ENCODE data around the gene BCKDHA.

DNA sequence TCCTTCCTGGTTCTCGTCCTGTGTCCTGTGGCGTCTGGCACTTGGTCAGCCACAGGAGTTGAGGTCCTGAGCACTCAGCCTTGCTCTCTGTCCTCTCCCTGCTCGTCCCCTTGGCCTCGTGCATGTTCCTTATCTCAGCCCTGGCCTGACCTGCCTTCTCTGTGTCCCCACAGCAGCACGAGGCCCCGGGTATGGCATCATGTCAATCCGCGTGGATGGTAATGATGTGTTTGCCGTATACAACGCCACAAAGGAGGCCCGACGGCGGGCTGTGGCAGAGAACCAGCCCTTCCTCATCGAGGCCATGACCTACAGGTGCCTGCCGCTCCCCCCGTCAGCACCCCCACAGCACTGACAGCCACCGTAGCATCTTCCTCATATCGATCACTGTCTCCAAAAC lies 24.8 kb downstream of the BCKDHA start:
- TF ChIP-seq, protein P1, sequence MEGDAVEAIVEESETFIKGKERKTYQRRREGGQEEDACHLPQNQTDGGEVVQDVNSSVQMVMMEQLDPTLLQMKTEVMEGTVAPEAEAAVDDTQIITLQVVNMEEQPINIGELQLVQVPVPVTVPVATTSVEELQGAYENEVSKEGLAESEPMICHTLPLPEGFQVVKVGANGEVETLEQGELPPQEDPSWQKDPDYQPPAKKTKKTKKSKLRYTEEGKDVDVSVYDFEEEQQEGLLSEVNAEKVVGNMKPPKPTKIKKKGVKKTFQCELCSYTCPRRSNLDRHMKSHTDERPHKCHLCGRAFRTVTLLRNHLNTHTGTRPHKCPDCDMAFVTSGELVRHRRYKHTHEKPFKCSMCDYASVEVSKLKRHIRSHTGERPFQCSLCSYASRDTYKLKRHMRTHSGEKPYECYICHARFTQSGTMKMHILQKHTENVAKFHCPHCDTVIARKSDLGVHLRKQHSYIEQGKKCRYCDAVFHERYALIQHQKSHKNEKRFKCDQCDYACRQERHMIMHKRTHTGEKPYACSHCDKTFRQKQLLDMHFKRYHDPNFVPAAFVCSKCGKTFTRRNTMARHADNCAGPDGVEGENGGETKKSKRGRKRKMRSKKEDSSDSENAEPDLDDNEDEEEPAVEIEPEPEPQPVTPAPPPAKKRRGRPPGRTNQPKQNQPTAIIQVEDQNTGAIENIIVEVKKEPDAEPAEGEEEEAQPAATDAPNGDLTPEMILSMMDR (IDR thresholded peaks at IDR 0.05), result no peak
- no peak for TF ChIP-seq POLR2A (IDR thresholded peaks at IDR 0.05)

Measured in prostate gland (tissue), 2 donors.